Stimulated activated CD4-positive, alpha-beta T cell treated with anti-CD3 and anti-CD28 coated beads, TNF-alpha, amount 100 ng/mL, for 48 hours (primary cell): Measurements from ENCODE around the gene TOP1.

ENCODE experiments used
- DNase-seq, 3 donors: peaks; one replicate each; pipeline ENCODE4 v3.0.0-alpha.2; 2020; ENCODE audit warnings: low read depth in 3 of 3

Gene TOP1

GRCh38 chr20:41145317-41145716 lies 116.7 kb downstream of the TOP1 start:
- DNase-seq: no peak

- no peak for DNase-seq
Measured at GRCh38 chr20:41145821-41146620, 117.4 kb downstream of the TOP1 start.

- no peak for DNase-seq
Measured at GRCh38 chr20:41147767-41148191, 119.2 kb downstream of the TOP1 start.

GRCh38 chr20:41148942-41149341 lies 120.3 kb downstream of the TOP1 start:
- DNase-seq: no peak

- no peak for DNase-seq
Measured at GRCh38 chr20:41150664-41151063, 122.0 kb downstream of the TOP1 start.

GRCh38 chr20:41151134-41151869 lies 122.7 kb downstream of the TOP1 start:
- no peak for DNase-seq

GRCh38 chr20:41152108-41152757 lies 123.6 kb downstream of the TOP1 start:
- no peak for DNase-seq

GRCh38 chr20:41154436-41155176 lies 126.0 kb downstream of the TOP1 start:
- no peak for DNase-seq

- no peak for DNase-seq
Measured at GRCh38 chr20:41155261-41155660, 126.6 kb downstream of the TOP1 start.

GRCh38 chr20:41158082-41158625 lies 129.5 kb downstream of the TOP1 start:
- DNase-seq: no peak

GRCh38 chr20:41159547-41159946 lies 130.9 kb downstream of the TOP1 start:
- no peak for DNase-seq

- DNase-seq: no peak
Measured at GRCh38 chr20:41160686-41161085, 132.1 kb downstream of the TOP1 start.

- no peak for DNase-seq
Measured at GRCh38 chr20:41161886-41162285, 133.3 kb downstream of the TOP1 start.

GRCh38 chr20:41162396-41162795 lies 133.8 kb downstream of the TOP1 start:
- DNase-seq: no peak

- no peak for DNase-seq
Measured at GRCh38 chr20:41163821-41164220, 135.2 kb downstream of the TOP1 start.

- no peak for DNase-seq
Measured at GRCh38 chr20:41165001-41165882, 136.6 kb downstream of the TOP1 start.

GRCh38 chr20:41166201-41167117 lies 137.8 kb downstream of the TOP1 start:
- DNase-seq: no peak

- DNase-seq: no peak
Measured at GRCh38 chr20:41167118-41167470, 138.5 kb downstream of the TOP1 start.

- no peak for DNase-seq
Measured at GRCh38 chr20:41167481-41168253, 139.0 kb downstream of the TOP1 start.
